HG03025 (cell line): ENCODE results near the gene OMP.

Source experiments
- ATAC-seq: cut with Tn5 transposase; IDR thresholded peaks from one replicate; pipeline ENCODE4 v1.9.1; 2021; ENCODE audit warnings: mild to moderate bottlenecking, moderate library complexity; ENCODE audit not compliant: unreplicated experiment, low FRiP score

The OMP gene

GRCh38 chr11:77068457-77069335 lies 33.9 kb upstream of the OMP start:
- ATAC-seq, result no peak

- no peak for ATAC-seq
Measured at GRCh38 chr11:77069336-77069968, 33.2 kb upstream of the OMP start.

- ATAC-seq, result no peak
Measured at GRCh38 chr11:77069969-77070582, 32.6 kb upstream of the OMP start.

GRCh38 chr11:77071077-77071476 lies 31.6 kb upstream of the OMP start:
- ATAC-seq, result no peak

- no peak for ATAC-seq
Measured at GRCh38 chr11:77071671-77072605, 30.7 kb upstream of the OMP start.

- ATAC-seq, result no peak
Measured at GRCh38 chr11:77072851-77073327, 29.8 kb upstream of the OMP start.

GRCh38 chr11:77073328-77074001 lies 29.2 kb upstream of the OMP start:
- ATAC-seq, result no peak

GRCh38 chr11:77074205-77074604 lies 28.4 kb upstream of the OMP start:
- no peak for ATAC-seq

- ATAC-seq, result no peak
Measured at GRCh38 chr11:77074626-77075221, 27.9 kb upstream of the OMP start.

GRCh38 chr11:77075425-77075905 lies 27.2 kb upstream of the OMP start:
- ATAC-seq, result no peak

- no peak for ATAC-seq
Measured at GRCh38 chr11:77079666-77080065, 23.0 kb upstream of the OMP start.

GRCh38 chr11:77080643-77081210 lies 21.9 kb upstream of the OMP start:
- no peak for ATAC-seq

GRCh38 chr11:77081381-77081851 lies 21.2 kb upstream of the OMP start:
- no peak for ATAC-seq

GRCh38 chr11:77081976-77082836 lies 20.4 kb upstream of the OMP start:
- no peak for ATAC-seq

GRCh38 chr11:77082838-77083565 lies 19.6 kb upstream of the OMP start:
- no peak for ATAC-seq

- no peak for ATAC-seq
Measured at GRCh38 chr11:77083566-77084245, 18.9 kb upstream of the OMP start.
